ENCODE results near the gene DEPP1. TPM values are rescaled to one million over a fixed set of nuclear protein-coding genes. Genes with fewer than 3 reads are reported as not detected.

The DEPP1 gene
- total and polyA plus RNA-seq, 2 experiments from 2014 or later = 0.37 to 1.3 TPM

- Histone ChIP-seq H3K4me2 (no peak overlapping the region), H3K9me2 (ENCODE audit: insufficient read depth) (no peaks in the 10 kb centered on the region), H3F3A (replicated peaks; ENCODE audit: low read depth) (no peaks in the 10 kb centered on the region), H2AFZ (no peak overlapping the region), H3K79me2 (replicated peaks; ENCODE audit: insufficient read depth) (no peaks in the 10 kb centered on the region), H3K27me3 (ENCODE audit: insufficient read depth) (no peaks in the 10 kb centered on the region), H3K4me1 (ENCODE audit: insufficient read depth) (no peaks in the 10 kb centered on the region), H3K36me3 (ENCODE audit: insufficient read depth) (no peaks in the 10 kb centered on the region), H4K20me1 (replicated peaks; ENCODE audit: insufficient read depth) (no peaks in the 10 kb centered on the region), H3K4me3 (no peak overlapping the region), H3K27ac (ENCODE audit: low read depth) (no peak overlapping the region)
- Mint-ChIP-seq H3K27me3 (ENCODE audit: insufficient read depth, low read depth, poor library complexity) (peaks cover 3% of the 10 kb centered on the region), H3K36me3 (ENCODE audit: low read depth) (no peaks in the 10 kb centered on the region), H3K27ac (no peak overlapping the region), H3K4me3 (no peak overlapping the region), H3K4me1 (no peaks in the 10 kb centered on the region), H3K9me3 (peaks cover 7% of the 10 kb centered on the region)
- DNase-seq (ENCODE audit: low spot score) (no peak), ATAC-seq (no peak)
- no peak for TF ChIP-seq NANOG (IDR thresholded peaks at IDR 0.05; ENCODE audit: borderline replicate concordance)
- TF ChIP-seq, protein P1, sequence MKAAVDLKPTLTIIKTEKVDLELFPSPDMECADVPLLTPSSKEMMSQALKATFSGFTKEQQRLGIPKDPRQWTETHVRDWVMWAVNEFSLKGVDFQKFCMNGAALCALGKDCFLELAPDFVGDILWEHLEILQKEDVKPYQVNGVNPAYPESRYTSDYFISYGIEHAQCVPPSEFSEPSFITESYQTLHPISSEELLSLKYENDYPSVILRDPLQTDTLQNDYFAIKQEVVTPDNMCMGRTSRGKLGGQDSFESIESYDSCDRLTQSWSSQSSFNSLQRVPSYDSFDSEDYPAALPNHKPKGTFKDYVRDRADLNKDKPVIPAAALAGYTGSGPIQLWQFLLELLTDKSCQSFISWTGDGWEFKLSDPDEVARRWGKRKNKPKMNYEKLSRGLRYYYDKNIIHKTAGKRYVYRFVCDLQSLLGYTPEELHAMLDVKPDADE (IDR thresholded peaks at IDR 0.05) = no peak
- no peak for TF ChIP-seq STAT1 (IDR thresholded peaks at IDR 0.05; ENCODE audit: unreplicated experiment)
- TF ChIP-seq EZH2 (IDR thresholded peaks at IDR 0.05; ENCODE audit: low read depth, unreplicated experiment) = no peak
- TF ChIP-seq ZNF114 (CRISPR knock-in tag; IDR thresholded peaks at IDR 0.05) = no peak
- TF ChIP-seq CREB1 (CRISPR knock-in tag; IDR thresholded peaks at IDR 0.05; ENCODE audit: low read depth) = no peak
- no peak for TF ChIP-seq POLR2AphosphoS5 (IDR thresholded peaks at IDR 0.05; ENCODE audit: low read depth)
- TF ChIP-seq, protein P2, sequence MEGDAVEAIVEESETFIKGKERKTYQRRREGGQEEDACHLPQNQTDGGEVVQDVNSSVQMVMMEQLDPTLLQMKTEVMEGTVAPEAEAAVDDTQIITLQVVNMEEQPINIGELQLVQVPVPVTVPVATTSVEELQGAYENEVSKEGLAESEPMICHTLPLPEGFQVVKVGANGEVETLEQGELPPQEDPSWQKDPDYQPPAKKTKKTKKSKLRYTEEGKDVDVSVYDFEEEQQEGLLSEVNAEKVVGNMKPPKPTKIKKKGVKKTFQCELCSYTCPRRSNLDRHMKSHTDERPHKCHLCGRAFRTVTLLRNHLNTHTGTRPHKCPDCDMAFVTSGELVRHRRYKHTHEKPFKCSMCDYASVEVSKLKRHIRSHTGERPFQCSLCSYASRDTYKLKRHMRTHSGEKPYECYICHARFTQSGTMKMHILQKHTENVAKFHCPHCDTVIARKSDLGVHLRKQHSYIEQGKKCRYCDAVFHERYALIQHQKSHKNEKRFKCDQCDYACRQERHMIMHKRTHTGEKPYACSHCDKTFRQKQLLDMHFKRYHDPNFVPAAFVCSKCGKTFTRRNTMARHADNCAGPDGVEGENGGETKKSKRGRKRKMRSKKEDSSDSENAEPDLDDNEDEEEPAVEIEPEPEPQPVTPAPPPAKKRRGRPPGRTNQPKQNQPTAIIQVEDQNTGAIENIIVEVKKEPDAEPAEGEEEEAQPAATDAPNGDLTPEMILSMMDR (conservative IDR thresholded peaks at IDR 0.05; ENCODE audit: low read depth in 2 of 2) = no peak
- TF ChIP-seq ZNF462 (CRISPR knock-in tag; IDR thresholded peaks at IDR 0.05) = no peak
- TF ChIP-seq, protein P3, sequence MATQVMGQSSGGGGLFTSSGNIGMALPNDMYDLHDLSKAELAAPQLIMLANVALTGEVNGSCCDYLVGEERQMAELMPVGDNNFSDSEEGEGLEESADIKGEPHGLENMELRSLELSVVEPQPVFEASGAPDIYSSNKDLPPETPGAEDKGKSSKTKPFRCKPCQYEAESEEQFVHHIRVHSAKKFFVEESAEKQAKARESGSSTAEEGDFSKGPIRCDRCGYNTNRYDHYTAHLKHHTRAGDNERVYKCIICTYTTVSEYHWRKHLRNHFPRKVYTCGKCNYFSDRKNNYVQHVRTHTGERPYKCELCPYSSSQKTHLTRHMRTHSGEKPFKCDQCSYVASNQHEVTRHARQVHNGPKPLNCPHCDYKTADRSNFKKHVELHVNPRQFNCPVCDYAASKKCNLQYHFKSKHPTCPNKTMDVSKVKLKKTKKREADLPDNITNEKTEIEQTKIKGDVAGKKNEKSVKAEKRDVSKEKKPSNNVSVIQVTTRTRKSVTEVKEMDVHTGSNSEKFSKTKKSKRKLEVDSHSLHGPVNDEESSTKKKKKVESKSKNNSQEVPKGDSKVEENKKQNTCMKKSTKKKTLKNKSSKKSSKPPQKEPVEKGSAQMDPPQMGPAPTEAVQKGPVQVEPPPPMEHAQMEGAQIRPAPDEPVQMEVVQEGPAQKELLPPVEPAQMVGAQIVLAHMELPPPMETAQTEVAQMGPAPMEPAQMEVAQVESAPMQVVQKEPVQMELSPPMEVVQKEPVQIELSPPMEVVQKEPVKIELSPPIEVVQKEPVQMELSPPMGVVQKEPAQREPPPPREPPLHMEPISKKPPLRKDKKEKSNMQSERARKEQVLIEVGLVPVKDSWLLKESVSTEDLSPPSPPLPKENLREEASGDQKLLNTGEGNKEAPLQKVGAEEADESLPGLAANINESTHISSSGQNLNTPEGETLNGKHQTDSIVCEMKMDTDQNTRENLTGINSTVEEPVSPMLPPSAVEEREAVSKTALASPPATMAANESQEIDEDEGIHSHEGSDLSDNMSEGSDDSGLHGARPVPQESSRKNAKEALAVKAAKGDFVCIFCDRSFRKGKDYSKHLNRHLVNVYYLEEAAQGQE (IDR thresholded peaks at IDR 0.05; ENCODE audit: unreplicated experiment) = no peak
Observed at GRCh38 chr10:45023426-45023825, 44.8 kb upstream of the DEPP1 start.
